ENCODE measurements around the gene STON2.

Gene STON2

DNA sequence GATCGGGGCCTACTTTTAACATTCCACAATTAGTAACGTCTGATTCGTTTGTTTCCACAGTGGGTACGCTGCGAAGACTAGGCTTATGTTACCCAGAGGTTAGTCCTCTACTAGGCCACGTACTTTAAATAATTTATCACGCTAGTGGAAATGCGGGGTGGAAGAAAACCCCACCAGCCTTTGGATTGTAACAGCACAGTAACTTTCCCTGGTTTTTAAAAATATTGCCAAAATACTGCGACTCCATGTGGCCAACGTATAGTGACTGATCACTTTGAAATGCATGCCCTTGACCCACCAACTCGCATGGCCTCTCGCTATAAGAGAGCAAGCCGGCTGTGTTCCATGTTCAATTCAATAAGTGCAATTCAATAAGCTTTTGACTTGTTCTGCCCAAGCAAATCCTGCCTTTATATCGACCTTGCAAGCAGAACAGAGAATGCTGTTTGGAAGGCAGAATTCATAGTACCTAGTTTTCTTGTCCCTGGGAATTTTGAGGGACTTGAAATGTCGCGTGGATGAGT, 178.5 kb downstream of the STON2 start:
- no peak for TF ChIP-seq CTCF (IDR thresholded peaks at IDR 0.05; ENCODE audit: low read depth, low read length)
- no peak for DNase-seq (ENCODE audit: extremely low read depth, low read depth)

- TF ChIP-seq CTCF (IDR thresholded peaks at IDR 0.05; ENCODE audit: low read depth, low read length): no peak
- peak; percentile 94 for DNase-seq (ENCODE audit: extremely low read depth, low read depth)
These were observed 179.1 kb downstream of the STON2 start, which contains the start of gene GTF2A1 for GRCh38 chr14:81220830-81221578. GTF2A1 (minus strand) TSS chr14:81220959; CDS start chr14:81220518, 441 bp downstream.

GRCh38 chr14:81220580-81220829, 179.6 kb downstream of the STON2 start:
- no peak for TF ChIP-seq CTCF (IDR thresholded peaks at IDR 0.05; ENCODE audit: low read depth, low read length)
- DNase-seq (ENCODE audit: extremely low read depth, low read depth): no peak

GRCh38 chr14:81219759-81220579, 180.2 kb downstream of the STON2 start:
- no peak for DNase-seq (ENCODE audit: extremely low read depth, low read depth)
- TF ChIP-seq CTCF (IDR thresholded peaks at IDR 0.05; ENCODE audit: low read depth, low read length): no peak

DNA sequence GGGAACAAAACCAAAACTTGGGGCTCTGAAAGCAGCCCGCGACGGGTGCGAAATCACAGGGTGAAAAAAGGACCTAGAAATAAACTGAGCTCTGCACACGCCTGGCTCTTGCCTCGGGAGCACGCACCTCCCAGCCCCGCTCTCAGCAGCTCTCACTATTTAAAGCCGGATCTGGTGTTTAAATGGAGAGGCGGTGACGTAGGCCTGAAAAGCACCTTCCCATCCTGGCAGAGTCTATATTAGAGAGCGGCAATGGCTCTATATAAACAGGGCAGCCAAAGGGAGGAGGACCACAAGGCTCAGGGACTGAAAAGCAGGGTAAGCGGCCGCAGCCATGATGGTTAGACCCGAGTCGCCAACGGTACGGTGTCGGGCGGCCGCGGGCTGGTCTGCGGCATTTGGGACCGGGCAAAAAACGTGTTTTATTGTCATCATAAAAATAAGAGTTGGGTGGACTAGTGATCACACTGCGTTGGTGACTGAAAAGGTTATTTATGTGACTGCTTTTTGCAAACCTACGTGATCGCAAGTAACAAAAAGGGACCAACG, 180.8 kb downstream of the STON2 start:
- no peak for TF ChIP-seq CTCF (IDR thresholded peaks at IDR 0.05; ENCODE audit: low read depth, low read length)
- peak; percentile 96 for DNase-seq (ENCODE audit: extremely low read depth, low read depth)

- no peak for DNase-seq (ENCODE audit: extremely low read depth, low read depth)
- TF ChIP-seq CTCF (IDR thresholded peaks at IDR 0.05; ENCODE audit: low read depth, low read length): peak; percentile 38
These were observed 188.3 kb downstream of the STON2 start for GRCh38 chr14:81211844-81212243.

Data from AG09319 (cell line).